ENCODE results near the gene HYAL3.
A peak's percentile ranks its signal among the peaks of the same experiment; 100 is the strongest.

HYAL3 gene

GRCh38 chr3:50266017-50266416, 33.2 kb downstream of the HYAL3 start:
- Histone ChIP-seq H3K27me3 (ENCODE audit: insufficient read depth, poor library complexity, severe bottlenecking) (no peaks in the 10 kb centered on the region), H3K4me3 (ENCODE audit: severe bottlenecking) (no peak overlapping the region), H3K36me3 (ENCODE audit: low read depth) (peaks cover 3% of the 10 kb centered on the region; the same call in 1 of the 2 replicates), H3K27ac (ENCODE audit: poor library complexity, severe bottlenecking) (peak overlapping the region; percentile 93), H3K4me1 (ENCODE audit: insufficient read depth, poor library complexity, severe bottlenecking) (peaks cover 39% of the 10 kb centered on the region), H3K9me3 (ENCODE audit: severe bottlenecking) (no peaks in the 10 kb centered on the region)
- no peak for DNase-seq (ENCODE audit: low spot score)
- TF ChIP-seq CTCF (IDR thresholded peaks at IDR 0.05; ENCODE audit: poor library complexity, severe bottlenecking), result no peak
- no peak for ATAC-seq (ENCODE audit: low read depth)

DNA sequence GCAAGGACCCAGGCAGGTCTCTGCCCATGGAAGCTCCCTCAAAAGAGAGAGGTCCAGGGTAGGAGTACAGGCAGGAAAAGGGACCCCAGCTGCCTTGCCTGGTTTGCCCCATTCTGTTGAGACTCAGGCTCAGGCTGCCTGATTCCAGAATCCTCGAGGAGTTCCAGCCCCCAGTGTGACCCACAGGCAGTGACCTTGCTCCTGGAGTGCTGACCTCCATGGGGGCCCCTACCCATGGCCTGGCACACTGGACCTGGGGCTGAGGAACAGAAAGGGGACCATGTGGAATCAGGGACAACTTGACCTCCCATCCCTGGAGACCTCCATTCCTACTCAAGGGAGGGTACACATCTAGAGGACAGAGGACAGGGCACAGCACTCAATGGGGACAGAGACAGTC, 33.6 kb downstream of the HYAL3 start:
- Histone ChIP-seq H3K4me3 (ENCODE audit: severe bottlenecking) (no peak overlapping the region), H3K27me3 (ENCODE audit: insufficient read depth, poor library complexity, severe bottlenecking) (no peaks in the 10 kb centered on the region), H3K36me3 (ENCODE audit: low read depth) (no peaks in the 10 kb centered on the region), H3K27ac (ENCODE audit: poor library complexity, severe bottlenecking) (peak overlapping the region; percentile 93), H3K9me3 (ENCODE audit: severe bottlenecking) (no peaks in the 10 kb centered on the region), H3K4me1 (ENCODE audit: insufficient read depth, poor library complexity, severe bottlenecking) (peaks cover 34% of the 10 kb centered on the region)
- DNase-seq (ENCODE audit: low spot score), result peak; percentile 23
- no peak for ATAC-seq (ENCODE audit: low read depth)
- no peak for TF ChIP-seq CTCF (IDR thresholded peaks at IDR 0.05; ENCODE audit: poor library complexity, severe bottlenecking)

DNA sequence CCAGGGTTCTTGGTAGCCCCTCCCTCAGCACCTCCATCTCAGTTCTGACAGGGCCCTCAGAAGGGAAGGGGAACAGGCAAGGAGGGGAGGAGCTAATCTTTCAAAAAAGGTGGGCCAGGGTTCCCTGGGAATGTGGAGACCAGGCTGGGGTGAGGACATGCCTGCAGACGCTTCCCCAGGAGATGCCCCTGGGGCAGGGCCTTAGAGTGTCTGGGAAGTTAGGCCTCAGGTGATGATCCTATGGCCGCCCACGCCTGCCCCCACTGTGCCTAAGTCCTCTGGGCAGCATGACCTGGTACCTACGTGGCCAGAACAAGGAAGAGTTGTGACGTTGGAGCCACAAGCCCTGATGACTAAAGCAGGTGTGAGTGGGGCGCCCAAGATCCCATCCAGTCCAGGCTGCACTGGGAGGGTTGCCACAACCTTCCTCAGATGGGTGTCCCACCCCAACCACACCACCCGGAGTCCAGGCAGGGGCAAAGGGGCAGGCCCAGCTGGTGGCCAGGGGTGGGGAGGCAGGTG, 34.2 kb downstream of the HYAL3 start:
- peak; percentile 2; the same call in 2 of the 3 replicates for ATAC-seq (ENCODE audit: low read depth)

DNA sequence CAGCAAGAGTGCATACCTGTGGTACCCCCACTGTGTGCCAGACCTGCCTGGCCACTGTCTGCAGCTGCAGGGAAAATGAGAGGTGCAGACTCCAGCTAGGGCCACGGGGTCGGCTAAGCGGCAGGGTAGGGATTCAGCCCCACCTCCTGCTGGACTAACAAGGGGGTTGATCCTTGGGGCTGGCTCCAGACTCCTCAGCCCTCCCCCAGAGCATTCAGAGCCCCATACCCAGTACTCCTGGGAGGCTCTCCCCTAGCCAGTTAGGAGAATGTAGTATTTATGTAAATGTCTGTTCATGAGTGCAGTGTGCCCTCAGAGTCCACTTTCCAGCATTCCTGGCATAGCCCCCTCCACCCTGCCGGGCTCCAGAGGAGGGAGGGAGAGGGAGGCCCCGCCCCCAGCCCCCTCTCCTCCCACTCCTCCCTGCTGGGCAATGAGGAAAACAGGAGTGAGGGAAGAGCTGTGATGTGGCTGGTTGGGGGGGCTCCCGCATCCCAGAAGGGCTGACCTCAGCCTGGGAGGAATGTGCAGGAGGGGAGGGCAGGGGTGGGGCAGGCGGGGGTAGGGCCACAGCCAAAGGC, 34.7 kb downstream of the HYAL3 start:
- no peak for TF ChIP-seq CTCF (IDR thresholded peaks at IDR 0.05; ENCODE audit: poor library complexity, severe bottlenecking)
- no peak overlapping the region for H3K4me3 ChIP-seq (ENCODE audit: severe bottlenecking)
- H3K4me1 ChIP-seq (ENCODE audit: insufficient read depth, poor library complexity, severe bottlenecking), result peaks cover 32% of the 10 kb centered on the region
- peak; percentile 87 for DNase-seq (ENCODE audit: low spot score)
- ATAC-seq (ENCODE audit: low read depth), result peak; percentile 41
- peak overlapping the region; percentile 93 for H3K27ac ChIP-seq (ENCODE audit: poor library complexity, severe bottlenecking)
- no peaks in the 10 kb centered on the region for H3K27me3 ChIP-seq (ENCODE audit: insufficient read depth, poor library complexity, severe bottlenecking)
- no peaks in the 10 kb centered on the region for H3K9me3 ChIP-seq (ENCODE audit: severe bottlenecking)
- H3K36me3 ChIP-seq (ENCODE audit: low read depth), result peaks cover under 1% of the 10 kb centered on the region; the same call in 1 of the 2 replicates

More for the DNA sequence above, 34.2 kb downstream of the HYAL3 start:
- peaks cover 29% of the 10 kb centered on the region for H3K4me1 ChIP-seq (ENCODE audit: insufficient read depth, poor library complexity, severe bottlenecking)
- H3K9me3 ChIP-seq (ENCODE audit: severe bottlenecking), result no peaks in the 10 kb centered on the region
- no peak overlapping the region for H3K4me3 ChIP-seq (ENCODE audit: severe bottlenecking)
- DNase-seq (ENCODE audit: low spot score), result no peak
- no peaks in the 10 kb centered on the region for H3K27me3 ChIP-seq (ENCODE audit: insufficient read depth, poor library complexity, severe bottlenecking)
- H3K36me3 ChIP-seq (ENCODE audit: low read depth), result no peaks in the 10 kb centered on the region
- peak overlapping the region; percentile 93 for H3K27ac ChIP-seq (ENCODE audit: poor library complexity, severe bottlenecking)
- no peak for TF ChIP-seq CTCF (IDR thresholded peaks at IDR 0.05; ENCODE audit: poor library complexity, severe bottlenecking)
